GM19467 (cell line): ENCODE results near the gene S100A8.

ENCODE experiments used
- ATAC-seq: cut with Tn5 transposase; IDR thresholded peaks from one replicate; pipeline ENCODE4 v1.9.1; 2021; ENCODE audit warnings: mild to moderate bottlenecking, moderate library complexity; ENCODE audit not compliant: unreplicated experiment

Gene S100A8

GRCh38 chr1:153364156-153364555 lies 26.7 kb downstream of the S100A8 start:
- no peak for ATAC-seq

- ATAC-seq, result no peak
These were observed 27.2 kb downstream of the S100A8 start for GRCh38 chr1:153363641-153364040.

GRCh38 chr1:153362187-153362775 lies 28.6 kb downstream of the S100A8 start:
- ATAC-seq, result no peak

GRCh38 chr1:153361480-153362109 lies 29.3 kb downstream of the S100A8 start:
- no peak for ATAC-seq

GRCh38 chr1:153360592-153361479 lies 30.0 kb downstream of the S100A8 start:
- ATAC-seq, result no peak

GRCh38 chr1:153360190-153360589 lies 30.7 kb downstream of the S100A8 start:
- no peak for ATAC-seq

- ATAC-seq, result no peak
These were observed 31.6 kb downstream of the S100A8 start for GRCh38 chr1:153359241-153359640.

GRCh38 chr1:153358691-153358975 lies 32.2 kb downstream of the S100A8 start:
- no peak for ATAC-seq

- ATAC-seq, result no peak
These were observed 32.8 kb downstream of the S100A8 start, which contains the start of gene S100A9 for GRCh38 chr1:153357853-153358690. Gene S100A9 (plus strand): TSS chr1:153357854. CDS start chr1:153358284, 430 bp downstream.

- ATAC-seq, result no peak
These were observed 33.6 kb downstream of the S100A8 start for GRCh38 chr1:153357076-153357852.

- no peak for ATAC-seq
These were observed 34.3 kb downstream of the S100A8 start for GRCh38 chr1:153356392-153357075.

- ATAC-seq, result no peak
These were observed 35.3 kb downstream of the S100A8 start for GRCh38 chr1:153355445-153356071.

- ATAC-seq, result no peak
These were observed 36.2 kb downstream of the S100A8 start for GRCh38 chr1:153354515-153355193.

- ATAC-seq, result no peak
These were observed 37.5 kb downstream of the S100A8 start for GRCh38 chr1:153353226-153353947.

- no peak for ATAC-seq
These were observed 38.4 kb downstream of the S100A8 start for GRCh38 chr1:153352523-153352922.

- ATAC-seq, result no peak
These were observed 40.4 kb downstream of the S100A8 start for GRCh38 chr1:153350321-153350957.
